Panc1 (cell line): Measurements from ENCODE around the gene ABCG1. TPM values are rescaled to one million over a fixed set of nuclear protein-coding genes. Genes with fewer than 3 reads are reported as not detected.

Source experiments
- ATAC-seq: fragments of 200-7000 bp; cut with Tn5 transposase; 2 replicates; pipeline ENCODE4 v1.9.1; 2020; ENCODE audit warnings: mild to moderate bottlenecking, moderate library complexity
- BruUV-seq: library from RNA; stranded (reverse); fragments of 400-500 nt; replicated peaks from 2 replicates; lab custom pipeline; 2021; lab: Mats Ljungman, UMichigan
- CTCF ChIA-PET: fragments of 300-600 bp; sonication (Branson Sonifier 250); formaldehyde crosslinking; loops from one replicate; lab custom pipeline; 2022; ENCODE audit warnings: antibody characterized with exemption; lab: Charles Lee
- POLR2A ChIA-PET: fragments of 300-600 bp; sonication (Branson Sonifier 250); formaldehyde crosslinking; loops from one replicate; lab custom pipeline; 2022; ENCODE audit warnings: antibody characterized with exemption; lab: Charles Lee
- DNase-seq: peaks from one replicate; pipeline ENCODE4 v3.0.0-alpha.2; 2010; ENCODE audit warnings: low read depth, low spot score
- H3K27ac ChIP-seq: 2 replicates; pipeline ENCODE4 v1.5.1; 2011; ENCODE audit warnings: mild to moderate bottlenecking, low read length, inconsistent platforms
- H3K27me3 ChIP-seq: fragments of 200-500 bp; sonication (Bioruptor generic); 2 replicates; pipeline ENCODE4 v1.6.0; 2014; ENCODE audit warnings: low read length, inconsistent platforms; ENCODE audit not compliant: control insufficient read depth, insufficient read depth
- H3K36me3 ChIP-seq: fragments of 200-500 bp; sonication (Bioruptor generic); 2 replicates; pipeline ENCODE4 v1.5.1; 2014; ENCODE audit warnings: inconsistent platforms, mild to moderate bottlenecking, low read length, moderate library complexity; ENCODE audit not compliant: control insufficient read depth, insufficient read depth
- H3K4me1 ChIP-seq: 2 replicates; pipeline ENCODE4 v1.5.1; 2011; ENCODE audit warnings: inconsistent platforms, mild to moderate bottlenecking, low read length, moderate library complexity; ENCODE audit not compliant: control insufficient read depth, insufficient read depth
- H3K4me3 ChIP-seq, 2 experiments: 2 replicates each; pipeline ENCODE4 v1.5.1; 2011 to 2012; ENCODE audit warnings: low read depth in 2 of 2, low read length in 2 of 2, mild to moderate bottlenecking in 2 of 2, inconsistent platforms in 1 of 2, moderate library complexity in 1 of 2
- H3K9me3 ChIP-seq: fragments of 200-500 bp; sonication (Bioruptor generic); 2 replicates; pipeline ENCODE4 v1.5.1; 2014; ENCODE audit warnings: low read depth, mild to moderate bottlenecking, inconsistent platforms, low read length, moderate library complexity; ENCODE audit not compliant: control insufficient read depth, insufficient read depth
- CTCF ChIP-seq: fragments of 450-650 bp; IDR thresholded peaks from 2 replicates; pipeline ENCODE4 v1.5.1; 2017; ENCODE audit warnings: mild to moderate bottlenecking
- POLR2AphosphoS5 ChIP-seq: IDR thresholded peaks from 2 replicates; pipeline ENCODE4 v1.6.1; 2012; ENCODE audit warnings: mild to moderate bottlenecking, low read depth, low read length, moderate library complexity
- REST ChIP-seq, 2 experiments: IDR thresholded peaks; 2 replicates each; pipeline ENCODE4 v1.6.1; 2011 to 2012; ENCODE audit warnings: low read depth in 2 of 2, control low read depth in 1 of 2, low read length in 1 of 2, mild to moderate bottlenecking in 1 of 2, moderate library complexity in 1 of 2; ENCODE audit not compliant: insufficient read depth in 1 of 2
- SIN3A ChIP-seq: IDR thresholded peaks from 2 replicates; pipeline ENCODE4 v1.6.1; 2012; ENCODE audit warnings: low read depth, mild to moderate bottlenecking, low read length, moderate library complexity, borderline replicate concordance; ENCODE audit not compliant: insufficient read depth
- TCF7L2 ChIP-seq: IDR thresholded peaks from 2 replicates; pipeline ENCODE4 v1.6.1; 2011; ENCODE audit warnings: mild to moderate bottlenecking, low read depth, low read length, inconsistent platforms
- in situ Hi-C: cut with HindIII; loops from 2 replicates; pipeline ENCODE4 v1.10.0; 2016; ENCODE audit warnings: low sequenced_read_pairs, low pct_unique_long_range_greater_than_20kb
- intact Hi-C: fragments of 100-400 bp; cut with micrococcal nuclease; formaldehyde crosslinking; loops from one replicate; pipeline ENCODE4 v1.10.0; 2022; ENCODE audit not compliant: unreplicated experiment
- total RNA-seq: library from RNA; stranded (reverse); gene quantifications from one replicate; pipeline ENCODE4 v1.2.1, GENCODE V29; 2021; ENCODE audit not compliant: unreplicated experiment

The ABCG1 gene
- total RNA-seq, 1 experiment from 2014 or later, result 0.80 TPM

GRCh38 chr21:42223826-42224575, 5.1 kb downstream of the ABCG1 start:
- intact Hi-C loops (no loop called here), in situ Hi-C loops (no loop called here)
- Histone ChIP-seq H3K27me3 (0 out of 2 replicates have a peak, but pooled peaks cover 5% of the 10 kb centered on the region), H3K36me3 (no peaks in the 10 kb centered on the region), H3K27ac (no peak overlapping the region), H3K4me3 (no peak overlapping the region), H3K9me3 (no peaks in the 10 kb centered on the region), H3K4me1 (no peaks in the 10 kb centered on the region; the same call in 1 of the 2 replicates)
- ATAC-seq (no peak), DNase-seq (no peak)
- BruUV-seq, result no TSS peak
- CTCF ChIA-PET, result no interaction called here
- POLR2A ChIA-PET, result no interaction called here
- TF ChIP-seq TCF7L2, result no peak
- no peak for TF ChIP-seq SIN3A
- TF ChIP-seq POLR2AphosphoS5, result no peak
- no peak for TF ChIP-seq REST (IDR thresholded peaks at IDR 0.05; ENCODE audit: insufficient read depth in 1 of 2, low read depth in 2 of 2, low read length in 1 of 2)
- no peak for TF ChIP-seq CTCF

GRCh38 chr21:42225042-42225441, 6.1 kb downstream of the ABCG1 start:
- CTCF ChIA-PET, result no interaction called here
- Histone ChIP-seq H3K9me3 (no peaks in the 10 kb centered on the region), H3K27me3 (0 out of 2 replicates have a peak, but pooled peaks cover 5% of the 10 kb centered on the region), H3K36me3 (no peaks in the 10 kb centered on the region), H3K27ac (no peak overlapping the region), H3K4me3 (no peak overlapping the region), H3K4me1 (no peaks in the 10 kb centered on the region; the same call in 1 of the 2 replicates)
- in situ Hi-C loops (no loop called here), intact Hi-C loops (no loop called here)
- ATAC-seq (no peak), DNase-seq (no peak)
- no TSS peak for BruUV-seq
- no peak for TF ChIP-seq REST (IDR thresholded peaks at IDR 0.05; ENCODE audit: insufficient read depth in 1 of 2, low read depth in 2 of 2, low read length in 1 of 2)
- no peak for TF ChIP-seq POLR2AphosphoS5
- no peak for TF ChIP-seq TCF7L2
- no peak for TF ChIP-seq CTCF
- TF ChIP-seq SIN3A, result no peak
- POLR2A ChIA-PET, result no interaction called here
